Measurements from ENCODE around the gene COL25A1. TPM values are rescaled to one million over a fixed set of nuclear protein-coding genes. Genes with fewer than 3 reads are reported as not detected.

COL25A1 gene
- total and polyA plus RNA-seq, 2 donors (not counting 3 experiments of a cell fraction or from before 2014, with no cell fraction given) = 0.21 to 3.5 TPM

DNA sequence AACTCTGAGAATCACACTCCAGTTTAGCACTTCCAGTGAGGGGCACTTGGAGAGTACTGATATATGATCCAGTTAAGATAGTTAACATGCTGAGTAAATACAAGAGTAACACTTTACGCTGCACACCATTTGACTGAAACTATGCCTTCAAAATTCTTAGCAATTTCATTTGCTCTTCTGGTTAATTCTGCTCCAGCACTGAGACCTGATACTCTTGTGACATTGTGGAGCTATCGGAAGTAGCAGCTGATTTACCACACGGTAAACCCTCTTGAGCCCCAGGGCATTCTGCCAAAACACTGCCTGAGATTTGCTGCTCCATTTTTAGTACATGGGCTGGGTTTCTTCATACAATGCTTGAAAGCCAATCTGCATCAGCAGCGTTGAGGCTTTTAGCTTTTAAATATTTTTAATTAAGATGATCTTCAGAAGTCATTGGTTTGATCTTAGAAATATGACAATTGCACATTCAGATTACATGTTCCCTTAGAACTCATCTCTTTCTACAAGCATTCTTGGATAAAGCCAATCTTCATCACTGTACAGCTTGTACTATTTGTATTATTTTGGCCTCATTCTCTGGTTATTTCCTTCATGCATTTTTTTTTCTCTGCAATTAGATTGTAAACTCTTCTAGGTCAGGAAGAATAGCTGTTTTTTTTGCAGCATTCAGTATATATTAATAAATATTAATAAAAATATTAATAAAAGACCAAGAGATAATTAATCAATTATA, 471.8 kb downstream of the COL25A1 start:
- no peaks in the 10 kb centered on the region for H3K9me3 ChIP-seq (replicated peaks; ENCODE audit: control insufficient read depth, insufficient read depth, low read length)
- no peaks in the 10 kb centered on the region for H4K20me1 ChIP-seq (replicated peaks; ENCODE audit: control insufficient read depth, extremely low read depth, insufficient read depth, low read length)
- no peak for TF ChIP-seq POLR2AphosphoS5 (IDR thresholded peaks at IDR 0.05; ENCODE audit: insufficient read depth, low read depth, low read length)
- TF ChIP-seq MYC (IDR thresholded peaks at IDR 0.05; ENCODE audit: low read depth, low read length) = no peak
- TF ChIP-seq JUN (IDR thresholded peaks at IDR 0.05; ENCODE audit: borderline replicate concordance, insufficient read depth, insufficient read length, low read depth) = no peak
- no peak for TF ChIP-seq EZH2 (IDR thresholded peaks at IDR 0.05; ENCODE audit: borderline replicate concordance, low read depth, low read length, severe bottlenecking)
- TF ChIP-seq POLR2A (IDR thresholded peaks at IDR 0.05; ENCODE audit: low read depth, low read length) = no peak
- TF ChIP-seq, protein P1, sequence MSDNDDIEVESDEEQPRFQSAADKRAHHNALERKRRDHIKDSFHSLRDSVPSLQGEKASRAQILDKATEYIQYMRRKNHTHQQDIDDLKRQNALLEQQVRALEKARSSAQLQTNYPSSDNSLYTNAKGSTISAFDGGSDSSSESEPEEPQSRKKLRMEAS (IDR thresholded peaks at IDR 0.05; ENCODE audit: insufficient read depth, insufficient read length) = no peak
- no peak for TF ChIP-seq FOS (IDR thresholded peaks at IDR 0.05; ENCODE audit: borderline replicate concordance, insufficient read depth, low read length)
- TF ChIP-seq GATA2 (IDR thresholded peaks at IDR 0.05; ENCODE audit: insufficient read depth, insufficient read length, low read depth, low read length) = no peak
- TF ChIP-seq, protein P2, sequence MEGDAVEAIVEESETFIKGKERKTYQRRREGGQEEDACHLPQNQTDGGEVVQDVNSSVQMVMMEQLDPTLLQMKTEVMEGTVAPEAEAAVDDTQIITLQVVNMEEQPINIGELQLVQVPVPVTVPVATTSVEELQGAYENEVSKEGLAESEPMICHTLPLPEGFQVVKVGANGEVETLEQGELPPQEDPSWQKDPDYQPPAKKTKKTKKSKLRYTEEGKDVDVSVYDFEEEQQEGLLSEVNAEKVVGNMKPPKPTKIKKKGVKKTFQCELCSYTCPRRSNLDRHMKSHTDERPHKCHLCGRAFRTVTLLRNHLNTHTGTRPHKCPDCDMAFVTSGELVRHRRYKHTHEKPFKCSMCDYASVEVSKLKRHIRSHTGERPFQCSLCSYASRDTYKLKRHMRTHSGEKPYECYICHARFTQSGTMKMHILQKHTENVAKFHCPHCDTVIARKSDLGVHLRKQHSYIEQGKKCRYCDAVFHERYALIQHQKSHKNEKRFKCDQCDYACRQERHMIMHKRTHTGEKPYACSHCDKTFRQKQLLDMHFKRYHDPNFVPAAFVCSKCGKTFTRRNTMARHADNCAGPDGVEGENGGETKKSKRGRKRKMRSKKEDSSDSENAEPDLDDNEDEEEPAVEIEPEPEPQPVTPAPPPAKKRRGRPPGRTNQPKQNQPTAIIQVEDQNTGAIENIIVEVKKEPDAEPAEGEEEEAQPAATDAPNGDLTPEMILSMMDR (IDR thresholded peaks at IDR 0.05; ENCODE audit: extremely low read depth in 1 of 2, insufficient read depth in 1 of 2, low read depth in 1 of 2, low read length in 2 of 2) = no peak
- H3K4me1 ChIP-seq (ENCODE audit: control insufficient read depth, extremely low read depth, insufficient read depth, low read length) = no peaks in the 10 kb centered on the region
- H3K4me3 ChIP-seq (replicated peaks in 1 of 3; ENCODE audit: insufficient read depth in 1 of 3, low read depth in 1 of 3, low read length in 3 of 3) = no peak overlapping the region
- ChIA-PET CTCF (interaction anchor here (0.6 to 1.9 kb wide), 4 partner anchors 472 to 575 kb away, joined by 3 to 6 read pairs (median 4); partner anchors contain the start of gene COL25A1), POLR2A (no interaction called here)
- no peaks in the 10 kb centered on the region for H3K36me3 ChIP-seq (ENCODE audit: control insufficient read depth in 2 of 2, extremely low read depth in 1 of 2, insufficient read depth in 2 of 2, low read length in 2 of 2)
- H3K79me2 ChIP-seq (ENCODE audit: control insufficient read depth, insufficient read depth, low read length) = no peaks in the 10 kb centered on the region
- no peaks in the 10 kb centered on the region for H3K9me1 ChIP-seq (replicated peaks; ENCODE audit: control insufficient read depth, extremely low read depth, insufficient read depth, low read length)
- no peak overlapping the region for H3K9ac ChIP-seq (replicated peaks; ENCODE audit: extremely low read depth, insufficient read depth, low read length)
- H3K4me2 ChIP-seq (ENCODE audit: insufficient read depth, low read length) = no peak overlapping the region
- no peak for DNase-seq (ENCODE audit: low read depth, low spot score)
- H3K27ac ChIP-seq (ENCODE audit: insufficient read depth, low read depth, low read length) = no peak overlapping the region
- intact Hi-C loops (cut with micrococcal nuclease) = loop anchor here (10.0 kb wide), 1 partner anchor 194 kb away; no protein-coding TSS in a partner anchor
- peaks cover 0 to 9% of the 10 kb centered on the region in 2 experiments for H3K27me3 ChIP-seq (ENCODE audit: control insufficient read depth in 2 of 2, insufficient read depth in 2 of 2, low read length in 2 of 2)
- FAIRE-seq = no peak
- dilution Hi-C loops (cut with MboI; ENCODE audit: extremely low pct_ligation_motif_present, low sequenced_read_pairs) = no loop called here
- H2AFZ ChIP-seq (ENCODE audit: low read depth, low read length) = no peak overlapping the region
- no TSS peak for BruUV-seq (replicated peaks)
